HEK293 (cell line): Measurements from ENCODE around the gene FAM193B.

ENCODE experiments used
- CTCF ChIA-PET: fragments of 350-600 bp; formaldehyde crosslinking; extraction: SDS; loops from one replicate; lab custom pipeline; 2021; ENCODE audit warnings: antibody characterized with exemption; lab: Yijun Ruan, JAX
- POLR2A ChIA-PET: fragments of 300-600 bp; formaldehyde crosslinking; extraction: SDS; loops from one replicate; lab custom pipeline; 2020; ENCODE audit warnings: antibody characterized with exemption, inconsistent platforms; lab: Yijun Ruan, JAX
- H3K27ac ChIP-seq: fragments of 200-500 bp; sonication (Bioruptor generic); 2 replicates; pipeline ENCODE4 v1.5.1; 2014; ENCODE audit warnings: low read depth, low read length, control low read depth, inconsistent platforms; ENCODE audit errors: extremely low read depth
- H3K36me3 ChIP-seq, 2 experiments: fragments of 200-500 bp in 1 of 2; sonication (Bioruptor generic) in 1 of 2; 1 replicate in 1 of 2; 2 replicates in 1 of 2; pipeline ENCODE4 v1.5.1; 2014 to 2017; ENCODE audit warnings: inconsistent platforms in 2 of 2, low read length in 2 of 2; ENCODE audit not compliant: control insufficient read depth in 2 of 2, insufficient read depth in 1 of 2
- H3K4me1 ChIP-seq: fragments of 200-500 bp; sonication (Bioruptor generic); 2 replicates; pipeline ENCODE4 v1.5.1; 2014; ENCODE audit warnings: mild to moderate bottlenecking, low read length, inconsistent platforms; ENCODE audit not compliant: control insufficient read depth, insufficient read depth
- H3K4me3 ChIP-seq: 2 replicates; pipeline ENCODE4 v1.5.1; 2011; ENCODE audit warnings: low read depth, mild to moderate bottlenecking, control low read depth, low read length, moderate library complexity
- H3K9me3 ChIP-seq: fragments of 200-500 bp; sonication (Bioruptor generic); 2 replicates; pipeline ENCODE4 v1.5.1; 2014; ENCODE audit warnings: low read depth, low read length, inconsistent platforms; ENCODE audit not compliant: control insufficient read depth, insufficient read depth
- AEBP2 ChIP-seq: fragments of 450-650 bp; formaldehyde crosslinking; IDR thresholded peaks from 2 replicates; pipeline ENCODE4 v1.5.1; 2016; ENCODE audit warnings: missing biosample characterization, missing genetic modification characterization, borderline replicate concordance
- BCL11A ChIP-seq: fragments of 450-650 bp; formaldehyde crosslinking; IDR thresholded peaks from 2 replicates; pipeline ENCODE4 v1.5.1; 2016; ENCODE audit warnings: low read depth, missing biosample characterization, missing genetic modification characterization
- MEIS1 ChIP-seq: sonication (generic); formaldehyde crosslinking; IDR thresholded peaks from 2 replicates; pipeline ENCODE4 v1.8.1; 2022; ENCODE audit warnings: missing genetic modification reagents, mild to moderate bottlenecking, borderline replicate concordance
- PRDM10 ChIP-seq: fragments of 450-650 bp; formaldehyde crosslinking; IDR thresholded peaks from 2 replicates; pipeline ENCODE4 v1.5.1; 2016; ENCODE audit warnings: missing biosample characterization, missing genetic modification characterization
- YY1 ChIP-seq: fragments of 450-650 bp; formaldehyde crosslinking; IDR thresholded peaks from 2 replicates; pipeline ENCODE4 v1.5.1; 2018; ENCODE audit warnings: missing biosample characterization, missing genetic modification characterization
- ZBTB26 ChIP-seq: fragments of 450-650 bp; formaldehyde crosslinking; optimal IDR thresholded peaks from 2 replicates; pipeline ENCODE3; 2016; ENCODE audit warnings: missing biosample characterization, mild to moderate bottlenecking, missing genetic modification characterization
- ZNF10 ChIP-seq: fragments of 450-650 bp; formaldehyde crosslinking; IDR thresholded peaks from 2 replicates; pipeline ENCODE4 v1.5.1; 2017; ENCODE audit warnings: missing biosample characterization, missing genetic modification characterization
- ZNF174 ChIP-seq: fragments of 450-650 bp; formaldehyde crosslinking; IDR thresholded peaks from 2 replicates; pipeline ENCODE4 v1.5.0; 2017; ENCODE audit warnings: missing biosample characterization, mild to moderate bottlenecking, missing genetic modification characterization
- ZNF274 ChIP-seq, 2 experiments: fragments of 200-500 bp in 1 of 2; fragments of 450-650 bp in 1 of 2; sonication (Bioruptor generic) in 1 of 2; formaldehyde crosslinking in 1 of 2; IDR thresholded peaks; 2 replicates each; pipeline versions ENCODE4 v1.5.1 to v1.6.1; 2014 to 2016; ENCODE audit warnings: borderline replicate concordance in 1 of 2, inconsistent platforms in 1 of 2, low read length in 1 of 2, missing biosample characterization in 1 of 2, missing genetic modification characterization in 1 of 2
- ZNF404 ChIP-seq: fragments of 450-650 bp; formaldehyde crosslinking; IDR thresholded peaks from 2 replicates; pipeline ENCODE4 v1.5.1; 2017; ENCODE audit warnings: missing biosample characterization, missing genetic modification characterization
- ZNF513 ChIP-seq: fragments of 450-650 bp; IDR thresholded peaks from 2 replicates; pipeline ENCODE4 v1.5.1; 2018; ENCODE audit warnings: missing biosample characterization, missing genetic modification characterization
- ZNF558 ChIP-seq: fragments of 450-650 bp; formaldehyde crosslinking; IDR thresholded peaks from 2 replicates; pipeline ENCODE4 v1.5.1; 2016; ENCODE audit warnings: missing biosample characterization, missing genetic modification characterization
- ZNF768 ChIP-seq: fragments of 450-650 bp; formaldehyde crosslinking; IDR thresholded peaks from 2 replicates; pipeline ENCODE4 v1.5.1; 2018; ENCODE audit warnings: missing biosample characterization, mild to moderate bottlenecking, missing genetic modification characterization
- ZNF837 ChIP-seq: fragments of 450-650 bp; formaldehyde crosslinking; IDR thresholded peaks from 2 replicates; pipeline ENCODE4 v1.5.1; 2016; ENCODE audit warnings: missing biosample characterization, missing genetic modification characterization
- TF ChIP-seq, protein P1 (sequence below): fragments of 450-650 bp; formaldehyde crosslinking; IDR thresholded peaks from 2 replicates; pipeline ENCODE4 v1.5.1; 2016; ENCODE audit warnings: missing biosample characterization, missing genetic modification characterization
- TF ChIP-seq, protein P2 (sequence below): fragments of 450-650 bp; formaldehyde crosslinking; IDR thresholded peaks from 2 replicates; pipeline ENCODE4 v1.5.1; 2016; ENCODE audit warnings: missing biosample characterization, missing genetic modification characterization

Gene FAM193B

GRCh38 chr5:177596775-177597238, 42.4 kb upstream of the FAM193B start (continued):
- TF ChIP-seq, protein P1, sequence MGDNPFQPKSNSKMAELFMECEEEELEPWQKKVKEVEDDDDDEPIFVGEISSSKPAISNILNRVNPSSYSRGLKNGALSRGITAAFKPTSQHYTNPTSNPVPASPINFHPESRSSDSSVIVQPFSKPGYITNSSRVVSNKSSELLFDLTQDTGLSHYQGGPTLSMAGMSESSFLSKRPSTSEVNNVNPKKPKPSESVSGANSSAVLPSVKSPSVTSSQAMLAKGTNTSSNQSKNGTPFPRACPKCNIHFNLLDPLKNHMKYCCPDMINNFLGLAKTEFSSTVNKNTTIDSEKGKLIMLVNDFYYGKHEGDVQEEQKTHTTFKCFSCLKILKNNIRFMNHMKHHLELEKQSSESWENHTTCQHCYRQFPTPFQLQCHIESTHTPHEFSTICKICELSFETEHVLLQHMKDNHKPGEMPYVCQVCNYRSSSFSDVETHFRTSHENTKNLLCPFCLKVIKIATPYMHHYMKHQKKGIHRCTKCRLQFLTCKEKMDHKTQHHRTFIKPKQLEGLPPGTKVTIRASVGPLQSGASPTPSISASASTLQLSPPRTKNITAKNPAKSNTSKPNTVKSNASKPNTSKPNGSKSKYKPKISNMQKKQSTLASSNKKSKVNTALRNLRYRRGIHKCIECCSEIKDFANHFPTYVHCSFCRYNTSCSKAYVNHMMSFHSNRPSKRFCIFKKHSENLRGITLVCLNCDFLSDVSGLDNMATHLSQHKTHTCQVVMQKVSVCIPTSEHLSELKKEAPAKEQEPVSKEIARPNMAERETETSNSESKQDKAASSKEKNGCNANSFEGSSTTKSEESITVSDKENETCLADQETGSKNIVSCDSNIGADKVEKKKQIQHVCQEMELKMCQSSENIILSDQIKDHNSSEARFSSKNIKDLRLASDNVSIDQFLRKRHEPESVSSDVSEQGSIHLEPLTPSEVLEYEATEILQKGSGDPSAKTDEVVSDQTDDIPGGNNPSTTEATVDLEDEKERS (tag by site-specific recombination), result no peak
- TF ChIP-seq ZNF404 (tag by site-specific recombination) (no peak), AEBP2 (tag by site-specific recombination) (no peak), ZNF768 (tag by site-specific recombination) (no peak)
- TF ChIP-seq, protein P2, sequence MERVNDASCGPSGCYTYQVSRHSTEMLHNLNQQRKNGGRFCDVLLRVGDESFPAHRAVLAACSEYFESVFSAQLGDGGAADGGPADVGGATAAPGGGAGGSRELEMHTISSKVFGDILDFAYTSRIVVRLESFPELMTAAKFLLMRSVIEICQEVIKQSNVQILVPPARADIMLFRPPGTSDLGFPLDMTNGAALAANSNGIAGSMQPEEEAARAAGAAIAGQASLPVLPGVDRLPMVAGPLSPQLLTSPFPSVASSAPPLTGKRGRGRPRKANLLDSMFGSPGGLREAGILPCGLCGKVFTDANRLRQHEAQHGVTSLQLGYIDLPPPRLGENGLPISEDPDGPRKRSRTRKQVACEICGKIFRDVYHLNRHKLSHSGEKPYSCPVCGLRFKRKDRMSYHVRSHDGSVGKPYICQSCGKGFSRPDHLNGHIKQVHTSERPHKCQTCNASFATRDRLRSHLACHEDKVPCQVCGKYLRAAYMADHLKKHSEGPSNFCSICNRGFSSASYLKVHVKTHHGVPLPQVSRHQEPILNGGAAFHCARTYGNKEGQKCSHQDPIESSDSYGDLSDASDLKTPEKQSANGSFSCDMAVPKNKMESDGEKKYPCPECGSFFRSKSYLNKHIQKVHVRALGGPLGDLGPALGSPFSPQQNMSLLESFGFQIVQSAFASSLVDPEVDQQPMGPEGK, result no peak

- Histone ChIP-seq H3K9me3 (no peaks in the 10 kb centered on the region), H3K4me3 (no peak overlapping the region), H3K27ac (no peak overlapping the region), H3K36me3 (peaks cover 3 to 37% of the 10 kb centered on the region in 2 experiments; a peak in 1 of 3 replicates), H3K4me1 (0 out of 2 replicates have a peak, but pooled peaks cover 2% of the 10 kb centered on the region)
- TF ChIP-seq PRDM10 (tag by site-specific recombination) (0 out of 2 replicates have a peak, but pooled peaks have one; percentile 45), ZNF558 (tag by site-specific recombination) (no peak)
- ChIA-PET CTCF (no interaction called here), POLR2A (no interaction called here)
Observed at GRCh38 chr5:177595991-177596774, 41.8 kb upstream of the FAM193B start.

- H3K4me3 ChIP-seq, result no peak overlapping the region
- ChIA-PET POLR2A (no interaction called here), CTCF (interaction anchor here (0.6 kb wide), 1 partner anchor 64 kb away, joined by 3 read pairs; no protein-coding TSS in a partner anchor)
- H3K9me3 ChIP-seq, result no peaks in the 10 kb centered on the region
- peaks cover 3 to 37% of the 10 kb centered on the region in 2 experiments; a peak in 1 of 3 replicates for H3K36me3 ChIP-seq
- H3K4me1 ChIP-seq, result no peaks in the 10 kb centered on the region
- no peak overlapping the region for H3K27ac ChIP-seq
- TF ChIP-seq ZNF174 (tag by site-specific recombination), result no peak
- TF ChIP-seq ZNF513, result no peak
- no peak for TF ChIP-seq ZNF837 (tag by site-specific recombination)
- no peak for TF ChIP-seq ZBTB26
- no peak for TF ChIP-seq BCL11A (tag by site-specific recombination)
- no peak for TF ChIP-seq ZNF10 (tag by site-specific recombination)
- TF ChIP-seq ZNF274 (IDR thresholded peaks at IDR 0.05; ENCODE audit: low read length), result no peak
- no peak for TF ChIP-seq ZNF274 (tag by site-specific recombination; IDR thresholded peaks at IDR 0.05; ENCODE audit: borderline replicate concordance)
- TF ChIP-seq YY1, result no peak
- TF ChIP-seq MEIS1 (CRISPR knock-in tag), result no peak
Observed at GRCh38 chr5:177595026-177595585, 40.7 kb upstream of the FAM193B start.
